GM12891 (cell line): ENCODE data around the gene ATXN2L.
A peak's percentile ranks its signal among the peaks of the same experiment; 100 is the strongest.

Experiments
- PAX5 ChIP-seq: IDR thresholded peaks from 2 replicates; pipeline ENCODE4 v1.6.1; 2011; ENCODE audit warnings: low read length, moderate library complexity, mild to moderate bottlenecking; ENCODE audit not compliant: insufficient read depth, severe bottlenecking
- POLR2A ChIP-seq: IDR thresholded peaks from 2 replicates; pipeline ENCODE4 v1.6.1; 2011; ENCODE audit warnings: low read depth, low read length, control low read depth
- POLR2AphosphoS5 ChIP-seq: IDR thresholded peaks from 2 replicates; pipeline ENCODE4 v1.6.1; 2011; ENCODE audit warnings: low read depth, low read length, control low read depth
- SPI1 ChIP-seq: IDR thresholded peaks from 2 replicates; pipeline ENCODE4 v1.6.1; 2011; ENCODE audit warnings: low read depth, low read length, control low read depth
- TAF1 ChIP-seq: IDR thresholded peaks from 2 replicates; pipeline ENCODE4 v1.6.1; 2011; ENCODE audit warnings: low read depth, low read length, control low read depth

DNA sequence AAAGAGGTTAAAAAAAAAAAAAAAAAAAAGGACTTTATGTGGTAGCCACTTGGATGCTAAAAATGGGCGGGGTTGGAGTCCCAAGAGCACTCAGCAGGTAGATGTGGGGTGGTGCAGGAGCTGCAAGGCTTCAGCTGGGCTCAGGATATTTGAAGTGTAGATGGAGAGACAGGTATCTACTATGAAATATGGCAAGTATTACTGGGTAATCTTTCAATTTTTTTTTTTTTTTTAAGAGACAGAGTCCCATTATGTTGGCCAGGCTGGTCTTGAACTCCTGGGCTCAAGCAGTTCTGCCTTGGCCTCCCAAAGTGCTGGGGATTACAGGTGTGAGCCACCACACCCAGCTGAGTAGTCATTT lies 15.7 kb downstream of the ATXN2L start:
- TF ChIP-seq POLR2AphosphoS5 = no peak
- peak; percentile 7; the same call in 1 of the 2 replicates for TF ChIP-seq POLR2A
- no peak for TF ChIP-seq PAX5
- TF ChIP-seq TAF1 = no peak
- TF ChIP-seq SPI1 = no peak
